ENCODE results near the gene KLHL25. TPM values are rescaled to one million over a fixed set of nuclear protein-coding genes. Genes with fewer than 3 reads are reported as not detected.

KLHL25 gene
- total RNA-seq, 1 experiment from 2014 or later = 18.4 TPM

DNA sequence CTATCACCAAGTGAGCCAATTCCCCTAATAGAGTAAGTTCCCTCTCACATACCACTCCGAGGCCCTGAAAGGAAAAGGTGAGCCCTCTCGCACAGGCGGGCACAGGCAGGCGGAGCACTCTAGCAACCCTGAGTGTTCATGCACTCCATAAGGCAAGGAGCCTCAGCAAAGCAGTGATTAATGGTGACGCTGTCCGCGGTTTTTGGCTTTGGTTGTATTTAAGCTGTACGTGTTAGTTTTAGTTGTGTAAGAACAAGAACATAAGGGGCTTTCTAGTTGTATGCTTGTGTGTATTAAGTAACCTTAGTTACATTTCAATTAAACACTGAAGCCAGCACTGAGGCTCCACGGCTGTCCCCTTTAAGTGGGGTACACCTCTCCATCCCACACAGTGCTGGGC, 33.1 kb downstream of the KLHL25 start:
- Mint-ChIP-seq H3K36me3 (ENCODE audit: insufficient read depth in 1 of 3, low read depth in 3 of 3) (peaks cover 11 to 33% (median 18%) of the 10 kb centered on the region in 3 experiments; a peak in 6 of 7 replicates), H3K27me3 (ENCODE audit: low read depth) (no peaks in the 10 kb centered on the region), H3K4me1 (peaks cover 14 to 27% of the 10 kb centered on the region in 2 experiments), H3K9me3 (no peaks in the 10 kb centered on the region; a peak in 1 of 5 replicates), H3K4me3 (no peak overlapping the region; a peak in 1 of 5 replicates), H3K27ac (peak overlapping the region in 2 of 3 experiments; percentile 65 to 93; a peak in 4 of 7 replicates)
- Histone ChIP-seq H3K23me2 (ENCODE audit: insufficient read length, low read depth, low read length, poor library complexity, severe bottlenecking) (no peaks in the 10 kb centered on the region), H3K23ac (ENCODE audit: insufficient read length, low read depth, low read length) (no peak overlapping the region), H3K9ac (ENCODE audit: extremely low read depth, insufficient read length, low read length) (no peak overlapping the region), H2BK20ac (ENCODE audit: low read depth, low read length, poor library complexity, severe bottlenecking) (no peak overlapping the region), H4K5ac (ENCODE audit: insufficient read length, low read depth, low read length) (no peak overlapping the region), H3K4me1 (ENCODE audit: insufficient read depth, low read length) (no peaks in the 10 kb centered on the region), H2BK12ac (ENCODE audit: insufficient read length, low read depth, low read length) (no peak overlapping the region), H3K79me2 (ENCODE audit: insufficient read depth, low read length) (no peaks in the 10 kb centered on the region; the same call in 1 of the 2 replicates), H3K9me3 (ENCODE audit: control insufficient read depth, low read depth, low read length) (no peaks in the 10 kb centered on the region), H2BK15ac (ENCODE audit: low read depth, low read length) (no peak overlapping the region), H2BK120ac (ENCODE audit: low read depth, low read length, poor library complexity, severe bottlenecking) (no peak overlapping the region), H2BK5ac (ENCODE audit: insufficient read length, low read length) (no peak overlapping the region), H2AFZ (ENCODE audit: low read length) (no peak overlapping the region), H3K79me1 (ENCODE audit: insufficient read depth, low read depth, low read length, poor library complexity, severe bottlenecking) (no peaks in the 10 kb centered on the region), H3K27me3 (ENCODE audit: insufficient read depth, low read length) (no peaks in the 10 kb centered on the region), H2AK5ac (ENCODE audit: insufficient read length, low read length) (no peak overlapping the region), H3K56ac (ENCODE audit: insufficient read length, low read depth, low read length) (no peak overlapping the region), H3K4me2 (ENCODE audit: insufficient read depth, insufficient read length, low read length) (no peak overlapping the region), H4K20me1 (ENCODE audit: control insufficient read depth, insufficient read depth, insufficient read length) (no peaks in the 10 kb centered on the region), H3K14ac (ENCODE audit: insufficient read depth, low read length) (no peak overlapping the region), H4K8ac (replicated peaks; ENCODE audit: insufficient read length, low read depth, low read length) (no peak overlapping the region), H4K91ac (ENCODE audit: insufficient read length, low read depth, low read length) (no peak overlapping the region), H3K27ac (ENCODE audit: insufficient read length, low read depth, low read length) (no peak overlapping the region), H3K4ac (ENCODE audit: low read depth, low read length) (no peak overlapping the region), H3T11ph (ENCODE audit: low read length) (no peak overlapping the region), H3K18ac (ENCODE audit: insufficient read length, low read depth, low read length) (no peak overlapping the region)
- TF ChIP-seq, protein P1, sequence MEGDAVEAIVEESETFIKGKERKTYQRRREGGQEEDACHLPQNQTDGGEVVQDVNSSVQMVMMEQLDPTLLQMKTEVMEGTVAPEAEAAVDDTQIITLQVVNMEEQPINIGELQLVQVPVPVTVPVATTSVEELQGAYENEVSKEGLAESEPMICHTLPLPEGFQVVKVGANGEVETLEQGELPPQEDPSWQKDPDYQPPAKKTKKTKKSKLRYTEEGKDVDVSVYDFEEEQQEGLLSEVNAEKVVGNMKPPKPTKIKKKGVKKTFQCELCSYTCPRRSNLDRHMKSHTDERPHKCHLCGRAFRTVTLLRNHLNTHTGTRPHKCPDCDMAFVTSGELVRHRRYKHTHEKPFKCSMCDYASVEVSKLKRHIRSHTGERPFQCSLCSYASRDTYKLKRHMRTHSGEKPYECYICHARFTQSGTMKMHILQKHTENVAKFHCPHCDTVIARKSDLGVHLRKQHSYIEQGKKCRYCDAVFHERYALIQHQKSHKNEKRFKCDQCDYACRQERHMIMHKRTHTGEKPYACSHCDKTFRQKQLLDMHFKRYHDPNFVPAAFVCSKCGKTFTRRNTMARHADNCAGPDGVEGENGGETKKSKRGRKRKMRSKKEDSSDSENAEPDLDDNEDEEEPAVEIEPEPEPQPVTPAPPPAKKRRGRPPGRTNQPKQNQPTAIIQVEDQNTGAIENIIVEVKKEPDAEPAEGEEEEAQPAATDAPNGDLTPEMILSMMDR (conservative IDR thresholded peaks at IDR 0.05) = no peak
- no peak for DNase-seq
- WGBS (ENCODE audit: extremely low coverage, insufficient read length, low lambda C conversion rate) = no CpG with 5 or more reads among the region's 9 CpGs
